ENCODE data around the gene FLOT2.

FLOT2 gene

DNA sequence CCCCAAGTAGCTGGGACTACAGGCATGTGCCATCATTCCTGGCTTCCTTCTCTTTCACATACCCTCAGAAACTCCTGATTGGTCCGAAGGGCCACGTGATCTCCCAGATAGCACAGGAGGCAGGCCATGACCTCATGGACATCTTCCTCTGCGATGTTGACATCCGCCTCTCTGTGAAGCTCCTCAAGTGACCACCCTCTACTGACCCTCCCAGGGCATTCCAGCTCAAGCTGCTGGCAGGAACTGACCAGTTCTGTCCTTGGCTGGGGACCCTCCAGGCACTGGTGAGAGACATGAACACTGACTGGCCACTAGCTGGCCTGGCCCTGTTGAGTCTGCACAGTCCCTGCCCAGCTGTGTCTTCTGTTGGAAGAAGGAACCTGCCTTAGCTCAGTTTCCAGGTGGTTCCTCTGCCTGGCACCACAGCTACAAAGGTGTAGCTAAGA, 37.1 kb downstream of the FLOT2 start:
- intact Hi-C loops (cut with DNase I; ENCODE audit: low total_unique reads) = no loop called here
- Histone ChIP-seq H3K4me1 (peaks cover 0 to 6% (median 4%) of the 10 kb centered on the region in 4 donors), H3K4me3 (no peak overlapping the region), H3K9me3 (no peaks in the 10 kb centered on the region), H3K36me3 (peaks cover 27 to 69% (median 46%) of the 10 kb centered on the region in 3 donors), H3K27me3 (no peaks in the 10 kb centered on the region), H3K27ac (no peak overlapping the region)
- TF ChIP-seq, protein P1, sequence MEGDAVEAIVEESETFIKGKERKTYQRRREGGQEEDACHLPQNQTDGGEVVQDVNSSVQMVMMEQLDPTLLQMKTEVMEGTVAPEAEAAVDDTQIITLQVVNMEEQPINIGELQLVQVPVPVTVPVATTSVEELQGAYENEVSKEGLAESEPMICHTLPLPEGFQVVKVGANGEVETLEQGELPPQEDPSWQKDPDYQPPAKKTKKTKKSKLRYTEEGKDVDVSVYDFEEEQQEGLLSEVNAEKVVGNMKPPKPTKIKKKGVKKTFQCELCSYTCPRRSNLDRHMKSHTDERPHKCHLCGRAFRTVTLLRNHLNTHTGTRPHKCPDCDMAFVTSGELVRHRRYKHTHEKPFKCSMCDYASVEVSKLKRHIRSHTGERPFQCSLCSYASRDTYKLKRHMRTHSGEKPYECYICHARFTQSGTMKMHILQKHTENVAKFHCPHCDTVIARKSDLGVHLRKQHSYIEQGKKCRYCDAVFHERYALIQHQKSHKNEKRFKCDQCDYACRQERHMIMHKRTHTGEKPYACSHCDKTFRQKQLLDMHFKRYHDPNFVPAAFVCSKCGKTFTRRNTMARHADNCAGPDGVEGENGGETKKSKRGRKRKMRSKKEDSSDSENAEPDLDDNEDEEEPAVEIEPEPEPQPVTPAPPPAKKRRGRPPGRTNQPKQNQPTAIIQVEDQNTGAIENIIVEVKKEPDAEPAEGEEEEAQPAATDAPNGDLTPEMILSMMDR (IDR thresholded peaks at IDR 0.05) = no peak
- no peak for DNase-seq

DNA sequence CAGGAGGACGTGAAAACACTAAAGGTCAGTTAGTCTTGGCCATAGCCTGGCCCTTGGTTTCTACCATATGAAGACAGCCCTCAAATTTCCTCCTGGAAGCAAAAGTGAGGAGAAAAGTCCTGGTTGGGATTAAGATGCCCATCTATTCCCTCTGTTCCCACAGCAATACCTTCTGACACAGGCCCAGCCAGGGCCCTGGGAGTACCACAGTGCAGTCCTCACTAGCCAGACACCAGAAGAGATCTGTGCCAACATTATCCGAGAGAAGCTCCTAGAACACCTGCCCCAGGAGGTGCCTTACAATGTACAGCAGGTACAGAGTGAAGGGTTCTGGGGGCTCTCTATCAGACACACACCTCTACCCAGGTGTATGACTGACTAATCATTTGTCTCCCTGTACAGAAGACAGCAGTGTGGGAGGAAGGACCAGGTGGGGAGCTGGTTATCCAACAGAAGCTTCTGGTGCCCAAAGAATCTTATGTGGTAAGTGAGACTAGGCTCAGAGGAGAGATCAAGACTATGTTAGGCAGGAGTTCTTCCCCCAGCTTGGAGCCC, 38.7 kb downstream of the FLOT2 start:
- intact Hi-C loops (cut with DNase I; ENCODE audit: low total_unique reads) = no loop called here
- TF ChIP-seq, protein P1 (IDR thresholded peaks at IDR 0.05) = no peak
- Histone ChIP-seq H3K4me1 (peaks cover 0 to 13% (median 8%) of the 10 kb centered on the region in 4 donors), H3K27ac (no peak overlapping the region), H3K9me3 (no peaks in the 10 kb centered on the region), H3K4me3 (no peak overlapping the region), H3K27me3 (no peaks in the 10 kb centered on the region), H3K36me3 (peaks cover 27 to 69% (median 46%) of the 10 kb centered on the region in 3 donors)
- DNase-seq = no peak

DNA sequence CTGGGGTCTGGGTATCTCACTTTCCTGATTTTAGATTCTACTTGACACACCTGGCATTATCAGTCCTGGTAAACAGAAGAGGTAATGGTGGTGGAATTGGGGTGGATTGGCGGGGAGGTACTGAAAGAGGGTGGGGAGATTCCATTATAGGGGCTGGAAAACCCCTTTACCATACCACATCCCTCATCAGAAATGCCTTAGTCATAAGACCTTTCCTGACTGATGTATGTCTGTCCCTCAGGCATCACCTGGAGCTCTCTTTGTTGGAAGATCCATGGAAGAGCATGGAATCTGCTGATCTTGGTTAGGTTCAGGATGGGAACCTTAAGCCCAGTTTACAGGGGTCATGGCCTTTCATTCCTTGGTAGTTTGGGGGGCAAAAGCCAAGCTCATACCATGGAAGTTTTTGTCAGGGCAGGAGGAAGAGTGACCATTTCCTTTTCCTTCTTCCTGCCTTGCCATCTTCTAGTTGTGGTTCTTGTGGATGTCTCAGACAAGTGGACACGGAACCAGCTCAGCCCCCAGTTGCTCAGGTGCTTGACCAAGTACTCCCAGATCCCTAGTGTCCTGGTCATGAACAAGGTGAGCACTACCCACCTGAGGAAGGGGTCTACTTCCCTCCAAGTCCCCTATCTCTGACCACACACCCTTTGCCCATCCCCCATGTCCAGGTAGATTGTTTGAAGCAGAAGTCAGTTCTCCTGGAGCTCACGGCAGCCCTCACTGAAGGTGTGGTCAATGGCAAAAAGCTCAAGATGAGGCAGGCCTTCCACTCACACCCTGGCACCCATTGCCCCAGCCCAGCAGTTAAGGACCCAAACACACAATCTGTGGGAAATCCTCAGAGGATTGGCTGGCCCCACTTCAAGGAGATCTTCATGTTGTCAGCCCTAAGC, 39.4 kb downstream of the FLOT2 start:
- intact Hi-C loops (cut with DNase I; ENCODE audit: low total_unique reads) = no loop called here
- TF ChIP-seq, protein P1 (IDR thresholded peaks at IDR 0.05) = no peak
- Histone ChIP-seq H3K4me3 (no peak overlapping the region), H3K36me3 (peaks cover 27 to 65% (median 46%) of the 10 kb centered on the region in 3 donors), H3K4me1 (peaks cover 0 to 13% (median 8%) of the 10 kb centered on the region in 4 donors), H3K27ac (no peak overlapping the region), H3K9me3 (no peaks in the 10 kb centered on the region), H3K27me3 (no peaks in the 10 kb centered on the region)
- DNase-seq = no peak

DNA sequence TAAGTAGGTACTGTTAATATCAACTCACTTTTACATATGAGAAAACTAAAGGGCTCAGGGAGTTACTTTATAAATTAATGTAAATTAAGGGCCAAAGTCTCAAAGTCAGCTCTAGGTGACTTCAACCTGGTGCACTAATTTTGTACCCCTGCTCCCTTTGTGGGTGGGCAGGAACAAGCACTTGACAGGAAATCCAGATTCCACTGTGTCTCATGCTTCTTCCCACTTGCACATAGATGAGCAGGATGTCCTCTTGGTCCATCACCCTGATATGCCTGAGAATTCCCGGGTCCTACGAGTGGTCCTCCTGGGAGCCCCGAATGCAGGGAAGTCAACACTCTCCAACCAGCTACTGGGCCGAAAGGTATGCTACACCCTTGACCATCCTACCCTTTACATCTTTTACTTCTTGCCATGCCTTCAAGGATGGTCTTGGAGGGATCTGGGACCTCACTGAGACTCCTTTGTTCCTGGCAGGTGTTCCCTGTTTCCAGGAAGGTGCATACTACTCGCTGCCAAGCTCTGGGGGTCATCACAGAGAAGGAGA, 41.4 kb downstream of the FLOT2 start:
- Histone ChIP-seq H3K4me3 (no peak overlapping the region), H3K27ac (no peak overlapping the region), H3K36me3 (peaks cover 27 to 50% (median 41%) of the 10 kb centered on the region in 3 donors), H3K9me3 (no peaks in the 10 kb centered on the region), H3K27me3 (no peaks in the 10 kb centered on the region), H3K4me1 (peaks cover 0 to 13% (median 8%) of the 10 kb centered on the region in 4 donors)
- no peak for DNase-seq
- intact Hi-C loops (cut with DNase I; ENCODE audit: low total_unique reads) = no loop called here
- TF ChIP-seq, protein P1 (IDR thresholded peaks at IDR 0.05) = no peak

DNA sequence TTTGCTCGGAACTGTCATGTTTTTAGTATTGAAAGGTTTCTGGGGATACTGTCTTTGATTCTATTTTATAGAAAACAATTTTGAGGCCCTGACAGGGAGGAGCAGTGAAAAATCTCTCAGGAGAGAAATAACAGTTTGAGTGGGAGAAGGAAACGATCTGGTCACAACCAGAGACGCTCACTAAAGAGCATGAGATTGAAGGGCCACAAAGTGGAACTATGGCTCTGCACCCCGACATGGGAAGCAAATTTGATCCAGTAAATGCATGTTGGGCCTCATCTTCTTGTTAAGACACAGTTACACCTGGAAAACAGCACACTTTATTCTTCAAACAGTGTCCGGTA, 42.2 kb downstream of the FLOT2 start:
- Histone ChIP-seq H3K27me3 (no peaks in the 10 kb centered on the region), H3K4me3 (peak overlapping the region; percentile 68 to 71), H3K27ac (peak overlapping the region; percentile 74 to 79), H3K4me1 (peaks cover 0 to 13% (median 8%) of the 10 kb centered on the region in 4 donors), H3K36me3 (peaks cover 24 to 42% (median 34%) of the 10 kb centered on the region in 3 donors), H3K9me3 (no peaks in the 10 kb centered on the region)
- intact Hi-C loops (cut with DNase I; ENCODE audit: low total_unique reads) = no loop called here
- TF ChIP-seq, protein P1 (IDR thresholded peaks at IDR 0.05) = no peak
- DNase-seq = no peak

Measured in tibial artery (tissue), 4 donors.